PFSK-1 (cell line): ENCODE measurements around the gene ZBTB16.

Source experiments
- FOXP2 ChIP-seq: optimal IDR thresholded peaks from 2 replicates; pipeline ENCODE3; 2011; ENCODE audit warnings: borderline replicate concordance, control low read depth, inconsistent platforms; ENCODE audit not compliant: insufficient read depth; ENCODE audit errors: extremely low read length, extremely low read depth
- POLR2AphosphoS5 ChIP-seq: IDR thresholded peaks from 2 replicates; pipeline ENCODE4 v1.6.1; 2012; ENCODE audit warnings: low read depth, mild to moderate bottlenecking, control low read depth, low read length, moderate library complexity
- SIN3A ChIP-seq: IDR thresholded peaks from 2 replicates; pipeline ENCODE4 v1.6.1; 2012; ENCODE audit warnings: mild to moderate bottlenecking, low read length, moderate library complexity, borderline replicate concordance; ENCODE audit not compliant: insufficient read depth
- TF ChIP-seq, protein P1 (sequence below), 2 experiments: IDR thresholded peaks; 2 replicates each; pipeline versions ENCODE4 v1.6.1 to v1.8.0; 2011 to 2012; ENCODE audit warnings: low read depth in 2 of 2, low read length in 2 of 2, control low read depth in 1 of 2, inconsistent platforms in 1 of 2, mild to moderate bottlenecking in 1 of 2, moderate library complexity in 1 of 2; ENCODE audit not compliant: insufficient read depth in 1 of 2

DNA sequence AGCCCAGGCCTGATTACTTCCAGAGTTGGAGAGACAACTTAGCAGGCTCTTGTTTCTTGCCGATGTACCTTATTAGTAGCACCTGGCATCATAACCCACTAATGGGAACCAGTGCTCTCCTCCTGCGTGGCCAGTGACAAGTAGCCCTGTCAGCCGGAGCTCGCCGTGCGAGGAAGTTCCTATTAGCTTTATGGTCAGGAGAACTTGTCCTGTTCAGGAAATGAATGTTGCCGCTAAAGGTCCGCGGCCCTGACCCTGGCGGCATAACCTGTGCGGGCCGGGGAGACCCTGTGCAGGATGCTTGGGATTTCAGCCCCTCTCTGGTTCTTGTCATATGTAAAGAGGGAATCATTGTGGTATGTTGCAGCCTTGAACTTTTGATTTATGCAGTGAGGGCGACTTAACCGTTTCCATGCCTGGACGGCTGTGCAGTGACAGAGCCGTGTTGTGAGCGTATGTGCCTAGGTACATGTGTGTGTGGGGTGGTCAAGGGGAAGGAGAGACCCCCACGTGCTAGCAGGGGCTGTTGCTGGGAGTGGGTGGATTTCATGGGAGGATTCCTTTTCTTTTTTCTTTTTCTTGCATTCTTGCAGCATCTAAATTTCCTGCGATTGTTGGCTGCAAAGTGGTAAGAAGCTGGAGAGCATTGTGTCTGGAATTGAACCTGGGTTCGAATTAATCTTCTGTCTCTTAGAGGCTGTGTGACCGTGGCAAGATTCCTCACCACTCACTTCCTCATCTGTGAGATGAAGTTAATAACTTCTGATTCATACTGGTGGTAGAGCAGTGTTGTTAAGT lies 15.2 kb downstream of the ZBTB16 start:
- TF ChIP-seq POLR2AphosphoS5 (no peak), FOXP2 (no peak), SIN3A (no peak)
- TF ChIP-seq, protein P1, sequence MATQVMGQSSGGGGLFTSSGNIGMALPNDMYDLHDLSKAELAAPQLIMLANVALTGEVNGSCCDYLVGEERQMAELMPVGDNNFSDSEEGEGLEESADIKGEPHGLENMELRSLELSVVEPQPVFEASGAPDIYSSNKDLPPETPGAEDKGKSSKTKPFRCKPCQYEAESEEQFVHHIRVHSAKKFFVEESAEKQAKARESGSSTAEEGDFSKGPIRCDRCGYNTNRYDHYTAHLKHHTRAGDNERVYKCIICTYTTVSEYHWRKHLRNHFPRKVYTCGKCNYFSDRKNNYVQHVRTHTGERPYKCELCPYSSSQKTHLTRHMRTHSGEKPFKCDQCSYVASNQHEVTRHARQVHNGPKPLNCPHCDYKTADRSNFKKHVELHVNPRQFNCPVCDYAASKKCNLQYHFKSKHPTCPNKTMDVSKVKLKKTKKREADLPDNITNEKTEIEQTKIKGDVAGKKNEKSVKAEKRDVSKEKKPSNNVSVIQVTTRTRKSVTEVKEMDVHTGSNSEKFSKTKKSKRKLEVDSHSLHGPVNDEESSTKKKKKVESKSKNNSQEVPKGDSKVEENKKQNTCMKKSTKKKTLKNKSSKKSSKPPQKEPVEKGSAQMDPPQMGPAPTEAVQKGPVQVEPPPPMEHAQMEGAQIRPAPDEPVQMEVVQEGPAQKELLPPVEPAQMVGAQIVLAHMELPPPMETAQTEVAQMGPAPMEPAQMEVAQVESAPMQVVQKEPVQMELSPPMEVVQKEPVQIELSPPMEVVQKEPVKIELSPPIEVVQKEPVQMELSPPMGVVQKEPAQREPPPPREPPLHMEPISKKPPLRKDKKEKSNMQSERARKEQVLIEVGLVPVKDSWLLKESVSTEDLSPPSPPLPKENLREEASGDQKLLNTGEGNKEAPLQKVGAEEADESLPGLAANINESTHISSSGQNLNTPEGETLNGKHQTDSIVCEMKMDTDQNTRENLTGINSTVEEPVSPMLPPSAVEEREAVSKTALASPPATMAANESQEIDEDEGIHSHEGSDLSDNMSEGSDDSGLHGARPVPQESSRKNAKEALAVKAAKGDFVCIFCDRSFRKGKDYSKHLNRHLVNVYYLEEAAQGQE (IDR thresholded peaks at IDR 0.05; ENCODE audit: insufficient read depth in 1 of 2, low read depth in 2 of 2, low read length in 2 of 2) = no peak
